GM18511 (cell line): Measurements from ENCODE around the gene SPATA6L.

Experiments
- ATAC-seq: cut with Tn5 transposase; IDR thresholded peaks from one replicate; pipeline ENCODE4 v1.9.1; 2021; ENCODE audit warnings: mild to moderate bottlenecking, moderate library complexity; ENCODE audit not compliant: unreplicated experiment

SPATA6L gene

DNA sequence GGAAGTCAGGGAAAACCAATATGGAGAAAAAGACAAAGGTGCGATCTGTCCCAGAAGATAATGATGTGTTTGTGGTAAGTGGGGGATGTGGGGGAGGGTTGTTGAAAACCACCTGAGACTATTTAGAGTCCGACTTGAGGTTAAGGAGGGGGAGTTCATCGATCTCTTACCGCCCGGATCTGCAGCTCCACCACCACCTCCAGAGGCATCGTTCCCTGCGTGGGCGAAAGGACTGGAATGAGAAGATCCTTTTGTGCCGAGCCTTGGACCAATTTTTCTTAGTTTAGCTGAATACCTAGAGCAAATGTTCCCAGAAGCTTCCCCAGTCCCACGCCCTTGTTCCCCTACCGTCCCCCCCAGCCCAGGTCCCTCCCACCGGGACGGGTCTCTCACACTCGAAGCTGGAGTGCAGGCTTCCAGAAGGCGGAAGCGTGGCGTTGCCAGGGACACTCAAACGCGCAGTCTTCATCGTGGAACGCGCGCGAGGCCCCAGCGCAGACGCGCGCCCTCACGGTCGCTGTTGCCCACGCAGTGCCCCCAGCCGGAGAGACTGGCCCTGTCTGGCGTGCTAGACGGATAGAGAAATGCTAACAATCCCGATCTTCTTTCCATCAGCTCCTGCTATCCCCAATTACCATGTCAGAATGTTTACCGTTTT, at the start of gene SPATA6L:
Gene SPATA6L, minus strand, starts transcription at position 439 of the 658 bp plus-strand sequence. Its CDS starts 230 bp downstream, at position 209.
- ATAC-seq: peak; percentile 45

DNA sequence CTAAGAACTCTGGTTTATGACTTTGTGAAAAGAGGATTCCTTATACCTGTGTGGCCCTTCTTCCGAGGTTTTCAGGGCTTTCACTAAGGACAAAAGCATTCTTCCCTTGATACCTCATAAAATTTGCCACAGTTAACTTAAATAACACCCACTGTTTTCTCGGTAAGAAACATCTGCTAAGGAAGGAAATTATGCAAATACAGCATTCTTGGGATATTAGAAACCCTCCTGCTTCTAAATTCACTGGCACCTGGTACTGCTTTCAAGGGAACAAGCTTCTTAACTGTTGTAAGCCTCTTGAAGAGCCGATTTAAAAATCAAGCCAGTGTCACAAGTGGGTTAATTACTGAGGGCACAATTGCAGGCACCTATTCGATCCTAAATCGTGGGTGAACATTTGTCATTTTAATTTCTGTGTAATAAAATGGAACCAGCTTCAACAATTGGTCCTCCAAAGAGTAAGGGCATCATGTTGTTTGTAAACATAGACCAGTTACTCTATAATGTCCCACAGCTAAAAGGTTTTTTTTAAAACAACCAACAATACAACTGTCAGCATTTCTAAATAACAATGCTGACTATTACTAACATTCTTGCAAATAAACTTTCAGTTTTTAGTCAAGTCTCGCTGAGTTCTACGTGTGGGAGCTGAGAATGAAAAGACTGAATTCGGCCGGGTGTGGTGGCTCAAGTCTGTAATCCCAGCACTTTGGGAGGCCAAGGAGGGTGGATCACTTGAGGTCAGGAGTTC, 48.2 kb upstream of the SPATA6L start:
- ATAC-seq: no peak

GRCh38 chr9:4713849-4714248, 47.6 kb upstream of the SPATA6L start:
- ATAC-seq: no peak

GRCh38 chr9:4709380-4709779, 43.1 kb upstream of the SPATA6L start:
- ATAC-seq: no peak

GRCh38 chr9:4706971-4707622, 40.8 kb upstream of the SPATA6L start:
- no peak for ATAC-seq

DNA sequence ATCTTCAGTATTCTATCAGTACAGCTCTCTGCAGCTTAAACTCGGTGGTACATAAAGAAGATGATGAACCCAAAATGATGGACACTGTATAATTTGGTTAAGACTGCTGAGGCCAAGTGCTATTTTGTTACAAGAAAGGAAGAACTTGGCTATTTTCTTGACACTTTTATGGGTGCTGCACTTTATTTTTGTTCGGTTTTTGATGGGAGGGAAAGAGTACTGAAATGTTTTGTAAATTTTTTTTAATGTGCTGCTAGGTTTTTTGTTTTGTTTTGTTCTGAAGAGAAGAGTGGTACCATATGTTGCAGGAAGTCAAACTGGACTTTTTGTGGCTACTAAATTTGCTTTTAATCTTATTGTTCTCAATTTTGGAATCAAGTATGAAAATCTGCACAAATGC, 39.7 kb upstream of the SPATA6L start:
- no peak for ATAC-seq

GRCh38 chr9:4704129-4704528, 37.8 kb upstream of the SPATA6L start:
- no peak for ATAC-seq

GRCh38 chr9:4701526-4701925, 35.2 kb upstream of the SPATA6L start:
- no peak for ATAC-seq

DNA sequence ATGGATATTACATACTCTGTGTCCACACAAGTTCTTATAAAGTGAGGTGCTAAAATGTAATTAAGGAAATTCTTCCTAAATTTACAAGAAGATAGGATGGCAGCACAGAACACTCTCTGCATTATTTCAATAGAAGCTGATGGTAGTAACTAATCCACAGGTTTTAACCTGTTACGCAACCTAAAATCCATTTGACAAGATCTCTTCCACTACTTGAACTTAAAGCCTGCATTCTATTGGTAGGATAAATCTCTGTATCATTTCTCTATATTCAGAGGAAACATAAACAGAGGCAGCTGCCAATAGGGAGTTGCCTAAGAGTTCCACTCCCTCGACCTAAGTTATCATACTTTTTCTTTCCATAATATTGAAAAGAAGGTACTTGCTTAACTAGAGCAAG, 34.7 kb upstream of the SPATA6L start:
- ATAC-seq: no peak

GRCh38 chr9:4700091-4700490, 33.8 kb upstream of the SPATA6L start:
- ATAC-seq: no peak

- no peak for ATAC-seq
These were observed 25.5 kb upstream of the SPATA6L start for GRCh38 chr9:4691795-4692194.

DNA sequence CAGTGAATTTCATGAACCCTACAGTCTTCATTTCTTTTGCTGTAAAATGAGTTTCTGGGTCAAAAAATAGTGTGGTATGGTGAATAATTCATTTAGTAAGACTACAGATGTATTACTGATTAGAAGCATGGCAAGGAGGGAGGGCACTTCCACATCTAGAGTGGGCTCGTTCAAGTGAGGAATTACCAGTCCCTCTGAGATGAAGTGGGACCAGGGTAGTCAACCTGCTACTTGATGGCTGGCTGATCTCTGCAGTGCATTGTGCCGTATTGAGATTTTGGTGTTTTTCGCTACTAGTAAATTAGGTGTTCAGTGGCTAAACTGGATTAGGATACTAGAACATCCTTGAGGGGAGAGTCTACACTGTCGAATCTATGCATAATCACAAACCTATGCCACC, 23.9 kb upstream of the SPATA6L start:
- peak; percentile 71 for ATAC-seq

DNA sequence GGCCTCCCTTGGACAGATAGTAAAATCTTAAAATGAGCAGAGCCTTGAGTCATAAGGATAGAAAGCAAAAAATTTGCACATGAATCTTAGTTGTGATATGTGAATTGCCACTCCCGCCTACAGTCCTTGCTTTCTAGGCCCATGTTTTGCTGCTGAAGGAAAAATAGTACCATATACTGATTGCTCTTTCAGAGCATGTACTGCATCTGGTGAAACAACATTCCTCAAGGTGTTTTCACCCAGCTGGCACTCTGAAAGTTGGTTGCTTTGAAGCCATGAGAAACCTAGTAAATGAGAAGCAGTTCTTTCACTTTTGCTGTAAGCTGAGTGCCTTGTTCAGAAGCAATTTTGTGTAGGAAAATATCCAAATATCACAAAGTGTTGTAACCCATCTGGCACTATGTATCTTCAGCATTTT, 23.4 kb upstream of the SPATA6L start:
- ATAC-seq: peak; percentile 64

DNA sequence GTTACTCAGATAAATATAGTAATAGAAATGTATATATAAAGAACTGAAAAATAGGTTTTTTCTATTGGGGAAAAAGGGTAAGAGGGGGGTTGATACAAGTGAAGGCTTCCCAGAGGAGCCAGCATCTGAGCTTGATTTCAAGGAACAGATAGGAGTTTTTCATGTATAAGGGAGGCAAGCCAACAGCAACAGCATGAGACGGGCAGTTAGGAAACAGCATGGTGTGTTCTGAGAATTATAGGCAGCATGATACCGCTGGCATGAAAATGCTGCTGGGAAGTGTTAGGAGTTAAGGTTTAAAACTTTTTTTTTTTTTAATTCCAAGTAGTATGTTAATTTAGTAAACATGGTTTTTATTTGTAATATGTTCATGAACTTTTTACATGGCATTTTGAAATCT, 22.7 kb upstream of the SPATA6L start:
- no peak for ATAC-seq

- ATAC-seq: no peak
These were observed 20.3 kb upstream of the SPATA6L start for GRCh38 chr9:4686584-4686983.

DNA sequence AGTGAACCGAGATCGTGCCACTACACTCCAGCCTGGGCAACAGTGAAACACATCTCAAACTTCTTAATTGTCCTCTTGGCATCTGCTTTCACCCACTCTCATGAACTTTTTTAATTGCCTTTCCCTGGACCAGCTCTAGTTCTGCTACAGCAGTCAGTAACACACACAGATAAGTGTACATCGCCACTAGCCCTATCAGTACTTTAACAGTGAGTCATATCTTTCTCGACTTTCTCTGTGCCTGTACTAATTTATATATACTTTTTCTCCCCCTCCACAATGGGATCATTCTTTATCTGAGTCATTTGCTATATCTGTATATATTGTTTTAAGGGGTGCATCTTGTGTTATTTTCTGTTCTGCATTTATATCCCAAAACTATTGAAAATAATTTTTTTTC, 19.8 kb upstream of the SPATA6L start:
- ATAC-seq: no peak

- ATAC-seq: no peak
These were observed 18.5 kb upstream of the SPATA6L start for GRCh38 chr9:4684820-4685219.

DNA sequence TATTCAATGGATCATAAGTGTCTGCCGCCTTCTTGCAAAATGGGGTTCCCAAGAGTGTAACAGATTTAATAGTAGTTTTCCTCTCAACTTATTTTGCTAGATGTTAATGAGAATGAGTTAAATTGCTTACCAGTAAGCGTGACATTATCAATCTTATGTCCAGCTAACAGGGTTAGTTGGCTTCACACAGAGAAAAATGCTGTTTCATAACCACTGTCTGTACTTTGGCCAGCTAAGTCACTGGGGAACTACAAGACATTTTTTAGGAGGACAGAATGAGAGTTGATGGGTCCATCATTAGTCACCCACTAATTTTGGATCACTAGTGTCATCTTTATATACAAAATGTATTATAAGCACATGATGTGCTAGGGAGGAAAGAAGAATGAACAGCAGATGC, 14.5 kb upstream of the SPATA6L start:
- no peak for ATAC-seq

DNA sequence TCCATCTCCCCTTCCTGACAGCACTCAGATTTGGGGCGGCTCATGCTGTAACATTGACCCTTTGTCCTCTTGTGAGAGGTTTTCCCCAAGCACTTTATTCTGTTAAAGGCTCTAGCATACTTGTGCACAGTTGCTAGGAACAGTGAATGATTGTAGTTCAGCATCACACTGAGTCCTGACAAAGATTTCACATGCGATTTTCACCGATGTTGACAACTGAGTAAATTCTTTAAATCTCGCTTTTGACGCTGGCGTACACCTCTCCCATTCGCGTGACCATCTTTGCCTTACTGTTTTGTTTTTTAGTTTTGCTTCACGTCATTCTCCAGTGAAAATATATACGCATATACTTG, 13.9 kb upstream of the SPATA6L start:
- ATAC-seq: no peak

GRCh38 chr9:4679268-4680172, 13.2 kb upstream of the SPATA6L start, which contains the start of gene CDC37L1:
Gene CDC37L1, plus strand, starts transcription at chr9:4679569. Its CDS starts 199 bp downstream, at chr9:4679768.
- peak; percentile 98 for ATAC-seq

- ATAC-seq: peak; percentile 24
These were observed 12.5 kb upstream of the SPATA6L start for GRCh38 chr9:4678679-4679267.
